Neural crest cell (in vitro differentiated cells): ENCODE measurements around the gene SIRPA. TPM values are rescaled to one million over a fixed set of nuclear protein-coding genes. Genes with fewer than 3 reads are reported as not detected.

ENCODE experiments used
- DNase-seq: peaks from one replicate; pipeline ENCODE4 v3.0.0; 2021; ENCODE audit warnings: low read depth, mixed read lengths, low spot score
- H3K27ac Mint-ChIP-seq: one replicate; pipeline ENCODE4 v1.8.0; 2021; ENCODE audit warnings: mild to moderate bottlenecking, mixed read lengths; ENCODE audit not compliant: unreplicated experiment
- H3K27me3 Mint-ChIP-seq: 2 replicates; pipeline ENCODE4 v1.8.0; 2021; ENCODE audit warnings: low read depth, mild to moderate bottlenecking, mixed read lengths
- H3K36me3 Mint-ChIP-seq: 2 replicates; pipeline ENCODE4 v1.8.0; 2021; ENCODE audit warnings: low read depth, mild to moderate bottlenecking, mixed read lengths
- H3K4me1 Mint-ChIP-seq: 2 replicates; pipeline ENCODE4 v1.8.0; 2021; ENCODE audit warnings: mixed read lengths
- H3K4me3 Mint-ChIP-seq: one replicate; pipeline ENCODE4 v1.8.0; 2021; ENCODE audit warnings: mild to moderate bottlenecking, mixed read lengths
- H3K9me3 Mint-ChIP-seq: 2 replicates; pipeline ENCODE4 v1.8.0; 2021; ENCODE audit warnings: mixed read lengths
- CTCF ChIP-seq: fragments of 200-600 bp; sonication (generic); conservative IDR thresholded peaks from 2 replicates; pipeline ENCODE4 v1.5.0; 2021; ENCODE audit warnings: antibody characterized with exemption, mild to moderate bottlenecking
- total RNA-seq: library from RNA; stranded (reverse); gene quantifications from 2 replicates; pipeline ENCODE4 v1.2.1, GENCODE V29; 2021

The SIRPA gene
- total RNA-seq, 1 donor from 2014 or later, result 10.2 TPM

GRCh38 chr20:1946762-1947534, 51.7 kb downstream of the SIRPA start:
- TF ChIP-seq CTCF, result no peak
- Mint-ChIP-seq H3K27ac (no peak overlapping the region), H3K9me3 (no peaks in the 10 kb centered on the region), H3K27me3 (peaks cover 74% of the 10 kb centered on the region), H3K4me1 (peaks cover 41% of the 10 kb centered on the region), H3K4me3 (peak overlapping the region; percentile 45), H3K36me3 (no peaks in the 10 kb centered on the region)
- peak; percentile 11 for DNase-seq

DNA sequence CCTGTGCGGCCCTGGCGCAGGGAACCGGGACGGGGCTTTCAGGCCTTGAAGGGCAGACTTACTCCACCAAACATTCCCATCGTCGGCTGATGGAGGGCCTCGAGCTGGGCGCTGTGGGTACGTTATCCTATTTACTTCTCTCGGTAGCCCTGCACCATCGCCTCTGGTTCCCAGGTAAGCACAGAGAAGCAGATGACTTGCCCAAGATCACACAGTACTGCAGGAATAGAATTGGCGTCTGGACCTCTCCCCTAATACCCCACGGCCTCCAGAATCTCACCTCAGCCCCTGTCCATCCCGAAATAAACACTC, 52.3 kb downstream of the SIRPA start:
- no peak for DNase-seq
- Mint-ChIP-seq H3K9me3 (no peaks in the 10 kb centered on the region), H3K36me3 (no peaks in the 10 kb centered on the region), H3K27ac (no peak overlapping the region), H3K4me1 (peaks cover 41% of the 10 kb centered on the region), H3K4me3 (no peak overlapping the region), H3K27me3 (peaks cover 69% of the 10 kb centered on the region)
- TF ChIP-seq CTCF, result no peak

DNA sequence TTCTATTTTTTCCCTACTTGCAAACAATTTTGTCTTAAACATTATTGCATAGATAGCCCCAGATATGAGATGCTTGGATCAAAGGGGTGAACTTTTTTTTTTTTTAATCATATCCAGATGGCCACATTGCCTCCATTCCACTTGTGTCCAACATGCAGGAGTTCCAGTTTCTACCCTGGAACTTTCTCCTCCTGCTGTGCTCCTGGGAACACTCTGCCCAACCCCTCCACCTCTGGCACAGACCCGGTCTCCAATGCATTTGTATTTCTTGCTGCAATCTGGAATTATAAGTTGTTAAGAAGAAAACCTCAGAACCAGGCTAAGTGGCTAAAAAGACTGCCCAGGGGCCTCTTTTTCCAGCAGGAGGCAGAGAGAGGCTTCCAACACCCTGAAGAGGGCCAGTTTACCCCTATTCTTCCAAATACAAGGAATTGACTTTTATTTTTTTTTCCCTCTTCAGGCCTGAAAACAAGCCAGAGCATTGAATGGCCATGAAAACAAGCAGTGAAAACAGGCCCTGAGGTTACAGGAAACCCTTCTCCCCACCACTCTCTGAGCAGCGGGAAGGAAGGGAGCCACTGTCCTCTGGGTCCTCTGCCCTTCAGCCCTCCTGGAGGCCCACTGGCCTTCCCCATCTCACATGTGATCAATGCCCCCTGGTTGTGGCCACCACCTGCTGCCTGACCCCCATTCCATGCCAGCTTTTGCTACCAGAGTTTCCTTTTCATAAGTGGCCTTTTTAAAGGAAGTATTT, 54.3 kb downstream of the SIRPA start:
- Mint-ChIP-seq H3K4me3 (no peak overlapping the region), H3K4me1 (peaks cover 41% of the 10 kb centered on the region), H3K27me3 (peaks cover 54% of the 10 kb centered on the region), H3K36me3 (no peaks in the 10 kb centered on the region), H3K27ac (peak overlapping the region; percentile 73), H3K9me3 (no peaks in the 10 kb centered on the region)
- TF ChIP-seq CTCF, result no peak
- no peak for DNase-seq

DNA sequence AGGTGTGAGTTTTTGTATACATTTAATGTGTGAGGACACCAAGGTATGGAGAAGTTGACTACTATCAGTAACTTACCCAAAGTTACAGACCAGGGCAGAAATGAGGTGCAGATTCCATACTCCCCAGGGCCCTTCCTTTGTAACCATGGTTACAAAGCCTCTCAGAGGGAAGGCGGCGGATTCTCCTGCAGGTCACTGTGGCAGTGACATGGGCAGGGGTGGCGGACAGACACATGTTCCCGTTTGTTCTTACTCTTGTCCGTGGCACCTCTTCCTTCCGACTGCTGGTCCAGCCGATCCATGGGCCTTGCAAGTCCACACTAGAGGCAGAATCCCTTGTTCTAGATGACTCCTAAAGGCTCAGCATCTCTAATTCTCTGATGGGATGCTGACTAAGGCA, 55.6 kb downstream of the SIRPA start:
- TF ChIP-seq CTCF, result no peak
- H3K9me3 Mint-ChIP-seq, result no peaks in the 10 kb centered on the region
- peaks cover 46% of the 10 kb centered on the region for H3K27me3 Mint-ChIP-seq
- no peak overlapping the region for H3K4me3 Mint-ChIP-seq
- peaks cover 46% of the 10 kb centered on the region for H3K4me1 Mint-ChIP-seq
- no peak for DNase-seq
- H3K27ac Mint-ChIP-seq, result no peak overlapping the region
- H3K36me3 Mint-ChIP-seq, result no peaks in the 10 kb centered on the region

GRCh38 chr20:1951436-1952115, 56.4 kb downstream of the SIRPA start:
- Mint-ChIP-seq H3K9me3 (no peaks in the 10 kb centered on the region), H3K27me3 (peaks cover 41% of the 10 kb centered on the region), H3K4me3 (no peak overlapping the region)

More at GRCh38 chr20:1951436-1952115, 56.4 kb downstream of the SIRPA start:
- H3K27ac Mint-ChIP-seq, result no peak overlapping the region
- no peaks in the 10 kb centered on the region for H3K36me3 Mint-ChIP-seq
- DNase-seq, result no peak
- no peak for TF ChIP-seq CTCF
- H3K4me1 Mint-ChIP-seq, result peaks cover 45% of the 10 kb centered on the region
